Skeletal muscle cell (primary cell): ENCODE results near the gene STK11.
"Not testable (repeated sequence)": the region's sequence is repeated elsewhere in the genome, so short reads cannot be mapped to it uniquely, and the experiment has no call there.

Experiments used
- DNase-seq: peaks from one replicate; pipeline ENCODE4 v3.0.0-alpha.2; 2010; ENCODE audit warnings: low read depth
- H3K4me3 ChIP-seq: 2 replicates; pipeline ENCODE4 v1.5.1; 2011; ENCODE audit warnings: low read depth, mild to moderate bottlenecking, control low read depth, low read length, moderate library complexity

STK11 gene

GRCh38 chr19:1246265-1247087, 40.9 kb downstream of the STK11 start:
- H3K4me3 ChIP-seq, DNase-seq: not testable (repeated sequence)

- peak overlapping the region; percentile 63 for H3K4me3 ChIP-seq
- no peak for DNase-seq
Measured at GRCh38 chr19:1247748-1248138, 42.2 kb downstream of the STK11 start.

GRCh38 chr19:1248139-1248785, 42.7 kb downstream of the STK11 start, which contains the start of gene MIDN:
TSS of gene MIDN (plus strand) at chr19:1248583. CDS start at chr19:1250297, 1,714 bp downstream.
- DNase-seq: peak; percentile 62
- peak within 1 kb of the TSS; percentile 63 for H3K4me3 ChIP-seq

- no peak for DNase-seq
- H3K4me3 ChIP-seq: peak overlapping the region; percentile 63
Measured at GRCh38 chr19:1248786-1249297, 43.3 kb downstream of the STK11 start.

GRCh38 chr19:1249298-1249989, 43.9 kb downstream of the STK11 start:
- DNase-seq: peak; percentile 84
- peak overlapping the region; percentile 79 for H3K4me3 ChIP-seq

GRCh38 chr19:1249990-1250436, 44.4 kb downstream of the STK11 start:
- no peak for DNase-seq
- H3K4me3 ChIP-seq: peak overlapping the region; percentile 79

- DNase-seq: no peak
Measured at GRCh38 chr19:1250437-1251260, 45.1 kb downstream of the STK11 start.

GRCh38 chr19:1251330-1252220, 46.0 kb downstream of the STK11 start:
- DNase-seq: no peak
- H3K4me3 ChIP-seq: peak overlapping the region; percentile 79

More at GRCh38 chr19:1250437-1251260, 45.1 kb downstream of the STK11 start:
- peak overlapping the region; percentile 79 for H3K4me3 ChIP-seq

GRCh38 chr19:1252221-1252820, 46.7 kb downstream of the STK11 start:
- peak overlapping the region; percentile 79 for H3K4me3 ChIP-seq
- peak; percentile 95 for DNase-seq

- H3K4me3 ChIP-seq: peak overlapping the region; percentile 79
- peak; percentile 95 for DNase-seq
Measured at GRCh38 chr19:1252821-1253513, 47.4 kb downstream of the STK11 start.

GRCh38 chr19:1253514-1254080, 48.0 kb downstream of the STK11 start:
- DNase-seq: no peak
- peak overlapping the region; percentile 79 for H3K4me3 ChIP-seq

- DNase-seq: no peak
- H3K4me3 ChIP-seq: no peak overlapping the region
Measured at GRCh38 chr19:1254081-1254527, 48.5 kb downstream of the STK11 start.

GRCh38 chr19:1254530-1255185, 49.1 kb downstream of the STK11 start:
- DNase-seq: no peak
- no peak overlapping the region for H3K4me3 ChIP-seq

- H3K4me3 ChIP-seq: no peak overlapping the region
- DNase-seq: no peak
Measured at GRCh38 chr19:1255186-1256161, 49.9 kb downstream of the STK11 start.
